KOPT-K1 (cell line): ENCODE measurements around the gene SLC12A9.

Experiments
- H3K27ac ChIP-seq: fragments of 200-600 bp; sonication (generic); 2 replicates; pipeline ENCODE4 v1.5.1; 2016; ENCODE audit warnings: antibody characterized with exemption, mild to moderate bottlenecking, low read depth, low read length; ENCODE audit not compliant: poor library complexity, severe bottlenecking
- H3K36me3 ChIP-seq: fragments of 200-600 bp; sonication (generic); 2 replicates; pipeline ENCODE4 v1.5.1; 2017; ENCODE audit warnings: antibody characterized with exemption, mild to moderate bottlenecking, low read length, moderate library complexity; ENCODE audit not compliant: insufficient read depth
- H3K9me3 ChIP-seq: fragments of 200-600 bp; sonication (generic); 2 replicates; pipeline ENCODE4 v1.5.1; 2017; ENCODE audit warnings: antibody characterized with exemption, low read length, mild to moderate bottlenecking; ENCODE audit not compliant: insufficient read depth, poor library complexity, severe bottlenecking

The SLC12A9 gene

GRCh38 chr7:100822236-100823139 lies 30.0 kb upstream of the SLC12A9 start:
- no peaks in the 10 kb centered on the region for H3K9me3 ChIP-seq
- no peak overlapping the region for H3K27ac ChIP-seq
- no peaks in the 10 kb centered on the region for H3K36me3 ChIP-seq

- Histone ChIP-seq H3K27ac (no peak overlapping the region), H3K36me3 (no peaks in the 10 kb centered on the region), H3K9me3 (no peaks in the 10 kb centered on the region)
Observed at GRCh38 chr7:100823140-100823525, 29.4 kb upstream of the SLC12A9 start.

GRCh38 chr7:100823534-100823933 lies 29.0 kb upstream of the SLC12A9 start:
- no peaks in the 10 kb centered on the region for H3K9me3 ChIP-seq
- no peaks in the 10 kb centered on the region for H3K36me3 ChIP-seq
- no peak overlapping the region for H3K27ac ChIP-seq

- H3K9me3 ChIP-seq = no peaks in the 10 kb centered on the region
- H3K27ac ChIP-seq = no peak overlapping the region
- H3K36me3 ChIP-seq = no peaks in the 10 kb centered on the region
Observed at GRCh38 chr7:100824499-100825214, 27.9 kb upstream of the SLC12A9 start.

- Histone ChIP-seq H3K36me3 (no peaks in the 10 kb centered on the region), H3K27ac (no peak overlapping the region), H3K9me3 (no peaks in the 10 kb centered on the region)
Observed at GRCh38 chr7:100825215-100825671, 27.3 kb upstream of the SLC12A9 start.

- no peak overlapping the region for H3K27ac ChIP-seq
- no peaks in the 10 kb centered on the region for H3K36me3 ChIP-seq
- no peaks in the 10 kb centered on the region for H3K9me3 ChIP-seq
Observed at GRCh38 chr7:100825751-100826513, 26.6 kb upstream of the SLC12A9 start.

GRCh38 chr7:100826514-100827329 lies 25.8 kb upstream of the SLC12A9 start:
- no peaks in the 10 kb centered on the region for H3K36me3 ChIP-seq
- no peaks in the 10 kb centered on the region for H3K9me3 ChIP-seq
- no peak overlapping the region for H3K27ac ChIP-seq

- Histone ChIP-seq H3K36me3 (no peaks in the 10 kb centered on the region), H3K27ac (no peak within 1 kb of the TSS), H3K9me3 (no peaks in the 10 kb centered on the region)
Observed at GRCh38 chr7:100827330-100828226, 24.9 kb upstream of the SLC12A9 start, which contains the start of gene EPHB4. EPHB4 (minus strand) TSS chr7:100827523; CDS start chr7:100827030, 493 bp downstream.

GRCh38 chr7:100829150-100829716 lies 23.3 kb upstream of the SLC12A9 start:
- H3K27ac ChIP-seq = no peak overlapping the region
- H3K9me3 ChIP-seq = no peaks in the 10 kb centered on the region
- no peaks in the 10 kb centered on the region for H3K36me3 ChIP-seq

- Histone ChIP-seq H3K27ac (no peak overlapping the region), H3K36me3 (no peaks in the 10 kb centered on the region), H3K9me3 (no peaks in the 10 kb centered on the region)
Observed at GRCh38 chr7:100830396-100830795, 22.1 kb upstream of the SLC12A9 start.

- H3K9me3 ChIP-seq = no peaks in the 10 kb centered on the region
- no peak overlapping the region for H3K27ac ChIP-seq
- H3K36me3 ChIP-seq = no peaks in the 10 kb centered on the region
Observed at GRCh38 chr7:100832281-100832633, 20.3 kb upstream of the SLC12A9 start.

GRCh38 chr7:100835903-100836811 lies 16.4 kb upstream of the SLC12A9 start:
- Histone ChIP-seq H3K27ac (no peak overlapping the region), H3K36me3 (no peaks in the 10 kb centered on the region), H3K9me3 (no peaks in the 10 kb centered on the region)

GRCh38 chr7:100836812-100837098 lies 15.8 kb upstream of the SLC12A9 start:
- Histone ChIP-seq H3K36me3 (no peaks in the 10 kb centered on the region), H3K9me3 (no peaks in the 10 kb centered on the region), H3K27ac (no peak overlapping the region)
